ENCODE data around the gene INSYN1. TPM values are rescaled to one million over a fixed set of nuclear protein-coding genes. Genes with fewer than 3 reads are reported as not detected.

Gene INSYN1
- total and polyA plus RNA-seq, 2 donors (not counting 1 experiment from before 2014, with no cell fraction given), result not detected

GRCh38 chr15:73746261-73746660 is 6.9 kb downstream of the INSYN1 start:
- WGBS (ENCODE audit: insufficient coverage), result 43% methylated on average over 8 of the region's 8 CpGs
- Histone ChIP-seq H2AFZ (ENCODE audit: insufficient read depth, low read depth, low read length, poor library complexity, severe bottlenecking) (no peak overlapping the region), H3K9ac (ENCODE audit: low read length) (no peak overlapping the region), H3K4me3 (ENCODE audit: control extremely low read depth in 1 of 5, extremely low read depth in 1 of 5, insufficient read depth in 1 of 5, low read depth in 2 of 5, low read length in 4 of 5) (no peak overlapping the region), H3K27ac (ENCODE audit: low read length in 2 of 2) (no peak overlapping the region), H3K27me3 (replicated peaks in 1 of 4; ENCODE audit: control extremely low read depth in 1 of 4, control insufficient read depth in 3 of 4, insufficient read depth in 4 of 4, low read length in 3 of 4) (peaks cover 0 to 13% (median 0%) of the 10 kb centered on the region in 4 experiments), H4K20me1 (ENCODE audit: control insufficient read depth, insufficient read depth, low read length, poor library complexity, severe bottlenecking) (no peaks in the 10 kb centered on the region), H3K79me2 (ENCODE audit: control insufficient read depth, insufficient read depth, low read length) (no peaks in the 10 kb centered on the region), H3K9me3 (ENCODE audit: control extremely low read depth in 1 of 3, control insufficient read depth in 2 of 3, insufficient read depth in 1 of 3, low read length in 2 of 3) (no peaks in the 10 kb centered on the region), H3K4me2 (replicated peaks; ENCODE audit: low read depth, low read length, poor library complexity, severe bottlenecking) (no peak overlapping the region), H3K4me1 (ENCODE audit: control insufficient read depth in 2 of 2, insufficient read depth in 2 of 2, low read length in 2 of 2) (no peaks in the 10 kb centered on the region), H3K36me3 (replicated peaks in 1 of 2; ENCODE audit: control extremely low read depth in 1 of 2, control insufficient read depth in 1 of 2, extremely low read depth in 1 of 2, insufficient read depth in 2 of 2, low read length in 1 of 2) (no peaks in the 10 kb centered on the region)
- Mint-ChIP-seq H3K4me1 (no peaks in the 10 kb centered on the region), H3K9me3 (ENCODE audit: insufficient read depth) (no peaks in the 10 kb centered on the region), H3K27me3 (peaks cover 31% of the 10 kb centered on the region), H3K4me3 (no peak overlapping the region), H3K27ac (no peak overlapping the region)
- ATAC-seq (ENCODE audit: low read depth) (no peak), DNase-seq (no peak)
- no peak for TF ChIP-seq EZH2 (IDR thresholded peaks at IDR 0.05; ENCODE audit: borderline replicate concordance, insufficient read depth, low read depth, low read length, poor library complexity, severe bottlenecking)
- TF ChIP-seq CTCF (IDR thresholded peaks at IDR 0.05), result no peak
- POLR2A ChIA-PET, result no interaction called here
- intact Hi-C loops (cut with micrococcal nuclease), result no loop called here
- CTCF ChIA-PET, result no interaction called here

GRCh38 chr15:73745073-73745472 is 8.1 kb downstream of the INSYN1 start:
- Histone ChIP-seq H3K4me2 (replicated peaks; ENCODE audit: low read depth, low read length, poor library complexity, severe bottlenecking) (no peak overlapping the region), H3K9me3 (ENCODE audit: control extremely low read depth in 1 of 3, control insufficient read depth in 2 of 3, insufficient read depth in 1 of 3, low read length in 2 of 3) (no peaks in the 10 kb centered on the region), H3K27me3 (replicated peaks in 1 of 4; ENCODE audit: control extremely low read depth in 1 of 4, control insufficient read depth in 3 of 4, insufficient read depth in 4 of 4, low read length in 3 of 4) (peaks cover 0 to 6% (median 0%) of the 10 kb centered on the region in 4 experiments), H4K20me1 (ENCODE audit: control insufficient read depth, insufficient read depth, low read length, poor library complexity, severe bottlenecking) (no peaks in the 10 kb centered on the region), H3K36me3 (replicated peaks in 1 of 2; ENCODE audit: control extremely low read depth in 1 of 2, control insufficient read depth in 1 of 2, extremely low read depth in 1 of 2, insufficient read depth in 2 of 2, low read length in 1 of 2) (no peaks in the 10 kb centered on the region), H3K9ac (ENCODE audit: low read length) (no peak overlapping the region), H3K27ac (ENCODE audit: low read length in 2 of 2) (no peak overlapping the region), H3K4me1 (ENCODE audit: control insufficient read depth in 2 of 2, insufficient read depth in 2 of 2, low read length in 2 of 2) (no peaks in the 10 kb centered on the region), H3K79me2 (ENCODE audit: control insufficient read depth, insufficient read depth, low read length) (no peaks in the 10 kb centered on the region), H2AFZ (ENCODE audit: insufficient read depth, low read depth, low read length, poor library complexity, severe bottlenecking) (no peak overlapping the region), H3K4me3 (ENCODE audit: control extremely low read depth in 1 of 5, extremely low read depth in 1 of 5, insufficient read depth in 1 of 5, low read depth in 2 of 5, low read length in 4 of 5) (no peak overlapping the region)
- Mint-ChIP-seq H3K4me3 (no peak overlapping the region), H3K27me3 (peaks cover 24% of the 10 kb centered on the region), H3K4me1 (no peaks in the 10 kb centered on the region), H3K9me3 (ENCODE audit: insufficient read depth) (no peaks in the 10 kb centered on the region), H3K27ac (no peak overlapping the region)
- 57% methylated on average over 6 of the region's 7 CpGs for WGBS (ENCODE audit: insufficient coverage)
- CTCF ChIA-PET, result no interaction called here
- ATAC-seq (ENCODE audit: low read depth) (no peak), DNase-seq (no peak)
- POLR2A ChIA-PET, result no interaction called here
- intact Hi-C loops (cut with micrococcal nuclease), result no loop called here
- TF ChIP-seq EZH2 (IDR thresholded peaks at IDR 0.05; ENCODE audit: borderline replicate concordance, insufficient read depth, low read depth, low read length, poor library complexity, severe bottlenecking) (no peak), CTCF (IDR thresholded peaks at IDR 0.05) (no peak)
